ENCODE measurements around the gene CBARP. TPM values are rescaled to one million over a fixed set of nuclear protein-coding genes. Genes with fewer than 3 reads are reported as not detected.
A peak's percentile ranks its signal among the peaks of the same experiment; 100 is the strongest.

CBARP gene
- total RNA-seq, 4 donors from 2014 or later = 0.58 to 1.0 (median 0.99) TPM; not detected in 1

DNA sequence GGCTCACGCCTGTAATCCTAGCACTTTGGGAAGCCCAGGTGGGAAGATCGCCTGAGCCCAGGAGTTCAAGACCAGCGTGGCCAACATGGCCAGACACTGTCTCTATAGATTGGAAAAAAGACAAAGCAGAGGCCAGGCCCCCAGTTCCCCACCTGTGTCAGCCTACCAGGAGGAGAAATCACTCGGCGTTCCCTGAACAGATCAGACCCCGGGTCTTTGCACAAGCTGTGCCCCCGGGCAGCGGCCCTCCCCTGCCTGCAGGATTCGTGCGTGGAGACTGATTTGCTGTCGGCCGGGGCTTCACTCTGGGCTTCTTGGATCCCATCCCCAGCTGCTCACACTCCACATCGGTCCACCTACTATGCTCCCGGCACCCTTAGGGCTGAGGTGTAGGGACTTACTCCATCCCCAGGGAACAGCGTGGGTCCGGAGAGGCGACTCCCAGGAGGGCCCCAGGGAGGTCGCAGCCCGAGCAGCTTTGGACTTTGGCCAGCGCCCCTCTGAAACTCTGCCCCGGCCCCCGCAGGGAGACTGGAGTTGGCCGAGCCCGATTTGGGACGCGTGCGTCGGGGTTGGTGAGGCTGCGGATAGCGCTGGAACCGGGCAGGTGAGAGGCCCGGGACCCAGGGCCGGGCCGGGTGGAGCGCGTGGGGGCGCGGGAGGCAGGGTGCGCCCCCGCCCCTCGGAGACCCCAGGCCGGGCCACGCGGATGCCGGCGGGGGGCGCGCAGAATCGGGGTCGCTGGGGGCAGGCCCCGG lies 47.4 kb upstream of the CBARP start:
- peaks cover 0 to 71% (median 36%) of the 10 kb centered on the region in 4 donors for H3K27me3 ChIP-seq
- no peak overlapping the region for H3K27ac ChIP-seq (replicated peaks in 1 of 4)
- H3K4me1 ChIP-seq = peaks cover 0 to 27% (median 21%) of the 10 kb centered on the region in 4 donors
- H3K36me3 ChIP-seq = no peaks in the 10 kb centered on the region
- H3K4me3 ChIP-seq = peak overlapping the region in 1 of 4 donors; percentile 50
- DNase-seq (ENCODE audit: extremely low spot score) = no peak
- no peaks in the 10 kb centered on the region for H3K9me3 ChIP-seq
- TF ChIP-seq, protein P1, sequence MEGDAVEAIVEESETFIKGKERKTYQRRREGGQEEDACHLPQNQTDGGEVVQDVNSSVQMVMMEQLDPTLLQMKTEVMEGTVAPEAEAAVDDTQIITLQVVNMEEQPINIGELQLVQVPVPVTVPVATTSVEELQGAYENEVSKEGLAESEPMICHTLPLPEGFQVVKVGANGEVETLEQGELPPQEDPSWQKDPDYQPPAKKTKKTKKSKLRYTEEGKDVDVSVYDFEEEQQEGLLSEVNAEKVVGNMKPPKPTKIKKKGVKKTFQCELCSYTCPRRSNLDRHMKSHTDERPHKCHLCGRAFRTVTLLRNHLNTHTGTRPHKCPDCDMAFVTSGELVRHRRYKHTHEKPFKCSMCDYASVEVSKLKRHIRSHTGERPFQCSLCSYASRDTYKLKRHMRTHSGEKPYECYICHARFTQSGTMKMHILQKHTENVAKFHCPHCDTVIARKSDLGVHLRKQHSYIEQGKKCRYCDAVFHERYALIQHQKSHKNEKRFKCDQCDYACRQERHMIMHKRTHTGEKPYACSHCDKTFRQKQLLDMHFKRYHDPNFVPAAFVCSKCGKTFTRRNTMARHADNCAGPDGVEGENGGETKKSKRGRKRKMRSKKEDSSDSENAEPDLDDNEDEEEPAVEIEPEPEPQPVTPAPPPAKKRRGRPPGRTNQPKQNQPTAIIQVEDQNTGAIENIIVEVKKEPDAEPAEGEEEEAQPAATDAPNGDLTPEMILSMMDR (IDR thresholded peaks at IDR 0.05) = no peak
- TF ChIP-seq EP300 (IDR thresholded peaks at IDR 0.05) (no peak), POLR2A (IDR thresholded peaks at IDR 0.05; ENCODE audit: low read depth) (no peak), POLR2AphosphoS5 (IDR thresholded peaks at IDR 0.05) (no peak)
- 30% methylated on average over 24 of the region's 51 CpGs for WGBS
- intact Hi-C loops (cut with DNase I) = loop anchor here (5.0 to 10.0 kb wide), 2 partner anchors 67 to 120 kb away; partner anchors contain the start of genes DAZAP1 and GAMT

DNA sequence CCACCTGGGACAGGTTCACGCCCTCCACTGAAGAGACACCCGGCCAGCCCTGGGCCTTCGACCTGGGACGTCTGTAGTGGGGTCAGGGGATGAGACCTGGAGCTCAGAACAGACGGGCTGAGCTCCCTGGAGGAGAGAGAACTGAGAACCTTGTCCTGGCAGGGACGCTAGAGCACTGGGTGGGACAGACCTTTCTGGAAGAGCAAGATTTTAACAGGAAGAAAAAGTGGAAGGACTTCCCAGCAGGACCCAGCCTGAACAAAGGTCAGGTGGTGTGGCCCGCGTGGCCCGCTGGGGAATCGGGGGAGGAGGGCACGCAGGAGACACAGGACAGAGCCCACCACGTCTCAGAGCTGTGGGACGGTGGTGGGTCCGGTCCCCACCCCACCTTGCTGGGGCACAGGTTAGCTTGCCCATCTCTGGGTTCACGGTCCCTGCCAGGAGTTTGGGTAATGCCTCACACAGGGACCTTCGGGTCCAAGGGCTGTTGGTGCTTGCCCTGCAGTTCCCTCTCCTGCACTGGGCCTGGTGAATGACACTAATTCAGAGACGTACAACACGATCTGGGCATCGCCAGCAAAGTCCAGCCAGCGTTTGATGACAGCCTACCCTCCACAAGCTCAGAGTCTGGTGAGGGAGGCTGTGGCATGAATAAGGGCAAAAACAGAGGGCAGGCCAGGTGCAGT lies 46.6 kb upstream of the CBARP start:
- peaks cover 0 to 64% (median 34%) of the 10 kb centered on the region in 4 donors for H3K27me3 ChIP-seq
- H3K36me3 ChIP-seq = peaks cover 0 to 7% (median 2%) of the 10 kb centered on the region in 4 donors

DNA sequence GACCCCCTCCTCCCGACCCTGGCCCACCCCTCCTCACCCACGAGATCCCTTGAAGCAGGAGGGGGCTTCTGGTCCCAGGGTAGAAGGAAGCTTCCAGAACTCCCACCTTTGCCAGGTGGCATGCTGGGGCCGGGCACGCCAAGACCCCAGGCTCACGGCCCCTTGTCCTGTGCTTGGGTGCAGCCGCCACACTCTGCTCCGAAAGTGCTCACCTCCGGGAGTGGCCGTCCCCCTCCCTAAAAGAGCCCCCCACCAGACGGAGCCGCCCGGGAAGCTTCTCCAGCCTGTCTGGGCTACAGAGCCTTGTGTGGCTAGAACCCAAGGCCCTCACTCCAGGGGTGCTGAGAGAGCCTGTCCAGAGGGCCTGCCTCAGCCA lies 46.1 kb upstream of the CBARP start:
- Histone ChIP-seq H3K4me3 (no peak overlapping the region), H3K27ac (replicated peaks in 1 of 4) (no peak overlapping the region), H3K4me1 (peaks cover 0 to 35% (median 26%) of the 10 kb centered on the region in 4 donors), H3K9me3 (no peaks in the 10 kb centered on the region), H3K36me3 (peaks cover 0 to 12% (median 8%) of the 10 kb centered on the region in 4 donors), H3K27me3 (peaks cover 0 to 58% (median 34%) of the 10 kb centered on the region in 4 donors)
- 53% methylated on average over 3 of the region's 12 CpGs for WGBS
- TF ChIP-seq POLR2AphosphoS5 (IDR thresholded peaks at IDR 0.05) (no peak), EP300 (IDR thresholded peaks at IDR 0.05) (no peak), POLR2A (IDR thresholded peaks at IDR 0.05; ENCODE audit: low read depth) (no peak)
- TF ChIP-seq, protein P1 (IDR thresholded peaks at IDR 0.05) = no peak
- no peak for DNase-seq (ENCODE audit: extremely low spot score)
- intact Hi-C loops (cut with DNase I) = loop anchor here (5.0 to 10.0 kb wide), 2 partner anchors 68 to 121 kb away; partner anchors contain the start of genes DAZAP1 and GAMT

More for the DNA sequence above, 46.6 kb upstream of the CBARP start:
- Histone ChIP-seq H3K4me1 (peaks cover 0 to 35% (median 26%) of the 10 kb centered on the region in 4 donors), H3K27ac (replicated peaks in 1 of 4) (no peak overlapping the region), H3K9me3 (no peaks in the 10 kb centered on the region), H3K4me3 (no peak overlapping the region)
- 82% methylated on average over 15 of the region's 20 CpGs for WGBS
- TF ChIP-seq EP300 (IDR thresholded peaks at IDR 0.05) (no peak), POLR2A (IDR thresholded peaks at IDR 0.05; ENCODE audit: low read depth) (no peak), POLR2AphosphoS5 (IDR thresholded peaks at IDR 0.05) (no peak)
- TF ChIP-seq, protein P1 (IDR thresholded peaks at IDR 0.05) = no peak
- intact Hi-C loops (cut with DNase I) = loop anchor here (5.0 to 10.0 kb wide), 2 partner anchors 68 to 120 kb away; partner anchors contain the start of genes DAZAP1 and GAMT
- no peak for DNase-seq (ENCODE audit: extremely low spot score)

DNA sequence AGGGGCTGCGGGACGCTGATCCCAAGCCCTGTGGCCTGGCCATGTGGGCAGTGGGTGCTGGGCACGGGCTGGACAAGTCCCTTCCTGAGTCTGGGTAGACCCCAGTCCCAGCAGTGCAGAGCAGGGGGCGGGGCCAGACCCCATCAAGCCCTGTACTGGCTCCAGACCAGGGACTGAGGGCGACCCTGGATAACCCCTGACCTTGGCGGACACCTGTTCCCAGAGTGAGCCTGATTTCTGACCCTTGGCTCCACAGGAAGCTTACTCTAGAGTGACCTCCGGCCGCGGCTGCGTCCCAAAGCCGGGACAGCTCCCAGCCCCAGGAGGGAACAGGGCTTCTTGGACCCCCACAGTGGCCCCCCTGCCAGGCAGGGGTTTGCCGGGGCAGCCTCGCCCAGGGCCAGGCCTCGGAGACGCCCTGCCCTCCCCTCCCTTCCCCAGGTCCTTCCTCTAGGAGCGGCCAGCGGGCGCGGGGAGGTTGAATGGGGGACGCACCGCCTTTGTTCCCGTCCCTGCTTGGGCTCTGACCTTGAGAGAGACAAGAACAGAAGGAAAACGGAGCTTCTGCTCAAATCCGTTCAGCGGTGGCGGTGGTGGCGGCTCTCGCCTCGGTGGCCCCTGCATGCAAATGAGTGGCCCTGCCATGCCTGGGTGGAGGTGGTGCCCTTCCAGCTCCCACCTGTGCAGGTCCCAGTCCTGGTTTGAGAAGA lies 45.6 kb upstream of the CBARP start:
- 80% methylated on average over 21 of the region's 29 CpGs for WGBS
- Histone ChIP-seq H3K4me1 (peaks cover 0 to 37% (median 26%) of the 10 kb centered on the region in 4 donors), H3K27ac (replicated peaks in 1 of 4) (no peak overlapping the region), H3K36me3 (peaks cover 0 to 16% (median 13%) of the 10 kb centered on the region in 4 donors), H3K9me3 (no peaks in the 10 kb centered on the region), H3K27me3 (peaks cover 0 to 53% (median 32%) of the 10 kb centered on the region in 4 donors), H3K4me3 (no peak overlapping the region)
- no peak for DNase-seq (ENCODE audit: extremely low spot score)
- TF ChIP-seq, protein P1 (IDR thresholded peaks at IDR 0.05) = no peak
- TF ChIP-seq POLR2A (IDR thresholded peaks at IDR 0.05; ENCODE audit: low read depth) = no peak
- no peak for TF ChIP-seq EP300 (IDR thresholded peaks at IDR 0.05)
- intact Hi-C loops (cut with DNase I) = loop anchor here (5.0 to 10.0 kb wide), 2 partner anchors 69 to 121 kb away; partner anchors contain the start of genes DAZAP1 and GAMT

Measured in esophagus muscularis mucosa (tissue), 4 donors.